ENCODE results near the gene TMTC1.

TMTC1 gene

DNA sequence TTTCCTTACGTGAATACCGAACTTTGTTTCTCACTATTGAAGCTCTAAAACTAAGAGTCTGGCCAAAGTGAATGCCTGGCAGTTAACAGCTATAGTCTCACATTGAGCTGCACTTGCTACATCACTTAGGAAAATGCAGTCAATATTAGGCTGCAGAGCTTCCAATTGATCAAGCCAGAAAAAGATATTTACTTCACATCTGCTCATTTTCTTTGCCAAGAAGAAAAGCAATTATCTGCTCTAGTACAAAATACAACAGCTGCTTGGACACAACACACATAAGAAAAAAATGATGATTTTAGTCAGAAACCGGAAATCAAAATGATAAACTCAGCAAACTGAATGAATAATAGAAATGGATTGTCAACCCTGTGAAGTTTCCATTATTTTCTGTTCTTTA lies 45.4 kb downstream of the TMTC1 start:
- peak; percentile 52 for DNase-seq

DNA sequence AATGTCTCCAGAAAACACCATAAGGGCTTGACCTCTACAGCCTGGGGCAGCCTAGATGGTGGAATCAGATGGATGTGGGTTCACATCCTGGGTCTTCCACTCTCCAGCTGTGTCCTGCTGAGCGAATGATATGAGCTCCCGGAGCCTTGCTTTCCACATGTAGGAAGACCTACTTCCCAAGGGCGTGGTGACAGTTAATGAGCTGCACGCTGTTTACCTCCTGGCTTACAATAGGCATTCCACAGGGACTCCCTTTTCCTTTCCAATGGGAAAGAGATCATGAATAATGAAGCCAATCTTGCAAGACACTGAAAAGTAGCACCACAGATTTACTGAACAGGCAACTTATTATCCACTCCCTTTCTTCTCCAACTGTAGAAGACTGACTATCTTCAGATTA lies 46.1 kb downstream of the TMTC1 start:
- no peak for DNase-seq

GRCh38 chr12:29735604-29736003 lies 48.1 kb downstream of the TMTC1 start:
- no peak for DNase-seq

DNA sequence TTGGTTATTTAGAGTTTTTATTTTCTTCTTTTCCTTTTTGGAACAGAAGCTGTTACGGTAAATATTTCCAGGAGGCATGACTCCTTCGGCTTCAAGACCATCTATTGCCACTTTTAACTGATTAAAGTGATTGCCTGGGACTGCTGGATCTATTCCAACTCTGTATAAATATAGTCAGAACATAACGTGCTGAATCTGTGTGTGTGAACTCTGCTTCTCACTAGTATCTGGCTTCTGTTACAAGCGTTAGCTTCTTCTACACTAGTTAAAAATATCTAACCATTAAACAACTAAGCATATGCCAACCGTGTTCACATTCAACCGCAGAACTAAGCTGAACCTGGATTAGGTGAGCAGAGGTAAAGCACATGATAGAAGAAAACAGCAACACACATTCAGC lies 49.0 kb downstream of the TMTC1 start:
- no peak for DNase-seq

GRCh38 chr12:29734305-29734704 lies 49.4 kb downstream of the TMTC1 start:
- DNase-seq = no peak

- no peak for DNase-seq
Measured at GRCh38 chr12:29733501-29733900, 50.2 kb downstream of the TMTC1 start.

DNA sequence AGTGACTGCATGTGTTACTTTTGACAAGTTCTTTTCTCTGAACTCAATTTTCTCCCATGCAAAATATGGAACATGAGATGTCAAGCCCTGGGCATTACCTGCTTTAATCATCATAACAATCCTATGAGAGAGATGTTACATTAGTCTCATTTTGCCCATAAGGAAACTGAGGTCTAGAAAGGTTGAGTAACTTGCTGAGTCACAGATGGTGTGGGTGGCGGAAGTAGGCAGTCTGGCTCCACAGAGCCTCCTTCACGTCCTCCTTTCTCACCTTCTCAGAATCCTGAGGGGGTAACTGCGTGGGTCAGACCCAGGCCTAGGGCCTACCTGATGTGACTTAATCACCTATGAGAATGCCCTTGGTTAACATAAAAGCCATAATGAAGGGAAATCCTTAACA lies 50.7 kb downstream of the TMTC1 start:
- no peak for DNase-seq

DNA sequence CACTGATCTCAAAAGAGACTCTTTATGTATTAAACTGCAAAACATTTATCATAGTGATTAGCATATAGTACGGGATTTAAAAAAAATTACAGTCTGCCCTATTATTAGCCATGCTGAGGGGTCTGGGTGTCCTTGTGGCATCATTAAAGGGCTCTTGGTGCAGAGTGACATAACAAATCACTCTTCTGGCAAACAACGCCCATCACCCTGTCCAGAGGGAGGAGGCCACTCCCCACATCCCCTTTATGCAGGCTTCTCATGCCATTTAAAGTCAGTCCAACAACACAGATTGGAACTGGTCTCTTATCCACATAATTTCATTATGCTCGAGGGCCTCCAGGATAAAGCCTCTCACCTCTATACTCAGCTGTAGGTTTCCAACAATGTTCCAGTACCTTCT lies 51.1 kb downstream of the TMTC1 start:
- DNase-seq = no peak

DNA sequence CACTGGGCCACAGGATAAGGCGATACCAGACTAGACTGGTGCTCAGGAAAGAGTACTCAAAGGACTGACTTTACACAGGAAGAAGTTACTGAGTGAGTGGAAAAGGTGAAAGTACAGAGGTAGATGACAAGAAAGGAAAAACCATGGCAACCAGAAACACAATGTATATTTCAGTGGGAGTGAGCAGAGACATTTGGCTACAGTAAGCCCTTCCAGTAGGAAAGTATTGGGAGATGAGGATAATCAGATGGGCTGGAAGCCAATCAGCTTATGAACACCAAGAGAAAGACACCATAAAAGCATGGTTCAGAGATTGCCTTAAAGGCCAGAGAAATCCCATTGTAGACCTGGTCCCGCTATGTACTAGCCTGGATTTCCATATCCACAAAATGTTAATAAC lies 51.6 kb downstream of the TMTC1 start:
- DNase-seq = no peak

GRCh38 chr12:29731591-29731990 lies 52.2 kb downstream of the TMTC1 start:
- no peak for DNase-seq

DNA sequence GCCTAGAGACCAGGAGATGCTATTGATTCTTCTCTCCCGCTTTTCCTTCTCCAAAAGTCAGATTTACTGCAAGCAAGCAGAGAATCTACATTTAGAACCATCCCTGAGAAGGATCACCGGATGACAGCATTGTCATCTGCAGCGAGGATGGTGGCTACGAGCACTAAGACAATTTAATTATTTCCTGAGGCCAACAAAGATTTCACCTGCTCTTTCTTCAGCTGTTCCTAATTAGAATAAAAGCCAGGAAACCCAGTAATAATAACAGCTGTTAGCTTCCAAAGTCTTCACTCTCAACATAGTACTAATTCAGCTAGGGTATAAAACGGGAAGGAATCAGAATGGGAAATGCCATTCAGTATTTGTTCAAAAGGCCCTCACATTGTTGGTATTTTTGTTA lies 53.3 kb downstream of the TMTC1 start:
- no peak for DNase-seq

GRCh38 chr12:29728030-29728429 lies 55.7 kb downstream of the TMTC1 start:
- no peak for DNase-seq

DNA sequence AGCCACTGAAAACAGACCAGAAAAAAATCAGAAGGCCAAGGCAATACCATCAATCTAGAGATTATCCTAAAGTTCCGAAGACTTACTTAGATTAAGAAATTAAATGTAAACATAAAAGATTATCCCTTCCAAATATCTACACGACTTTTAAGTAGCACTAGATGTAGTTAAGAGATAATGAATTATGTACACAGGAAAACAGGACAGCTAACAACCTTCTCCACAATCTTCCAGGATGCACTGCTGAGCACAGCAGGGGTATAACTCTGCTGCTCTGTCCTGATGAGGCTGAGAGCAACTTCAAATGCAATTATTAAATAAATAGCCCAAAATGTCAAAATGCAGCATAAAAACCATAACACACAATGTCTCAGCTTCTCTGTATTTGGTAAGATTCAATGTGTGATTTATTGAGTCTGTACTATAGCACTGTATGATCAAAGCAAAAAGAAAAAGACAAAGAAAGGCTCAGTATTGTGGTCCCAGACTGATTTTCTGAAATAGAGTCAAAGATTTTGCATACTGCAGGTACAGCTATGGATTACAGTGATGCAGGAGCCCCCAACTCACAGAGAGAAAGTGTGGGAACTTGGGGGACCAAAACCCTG lies 56.9 kb downstream of the TMTC1 start:
- no peak for DNase-seq

GRCh38 chr12:29726321-29726692 lies 57.4 kb downstream of the TMTC1 start:
- DNase-seq = no peak

- DNase-seq = peak; percentile 48
Measured at GRCh38 chr12:29725587-29726320, 58.0 kb downstream of the TMTC1 start.

- no peak for DNase-seq
Measured at GRCh38 chr12:29722164-29722563, 61.6 kb downstream of the TMTC1 start.

- no peak for DNase-seq
Measured at GRCh38 chr12:29719381-29719780, 64.4 kb downstream of the TMTC1 start.

GRCh38 chr12:29717540-29718100 lies 66.1 kb downstream of the TMTC1 start:
- DNase-seq = no peak

- DNase-seq = no peak
Measured at GRCh38 chr12:29714966-29715365, 68.8 kb downstream of the TMTC1 start.

DNA sequence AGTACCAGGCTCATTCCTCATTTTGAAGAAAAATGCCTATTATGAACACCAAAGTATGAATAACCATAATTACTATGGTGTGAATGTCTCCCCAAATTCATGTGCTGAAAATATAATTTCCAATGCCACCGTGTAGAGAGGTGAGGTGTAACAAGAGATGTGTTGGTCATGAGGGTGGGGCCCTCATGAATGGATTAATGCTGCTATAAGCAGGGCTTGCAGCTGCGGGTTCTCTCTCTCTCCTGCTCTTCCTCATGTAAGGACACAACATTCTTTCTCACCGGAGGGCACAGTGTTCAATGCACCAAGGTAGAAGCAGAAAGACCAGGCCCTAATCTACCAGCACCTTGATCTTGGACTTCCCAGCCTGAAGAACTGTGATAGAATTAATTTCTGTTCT lies 70.0 kb downstream of the TMTC1 start:
- DNase-seq = no peak

DNA sequence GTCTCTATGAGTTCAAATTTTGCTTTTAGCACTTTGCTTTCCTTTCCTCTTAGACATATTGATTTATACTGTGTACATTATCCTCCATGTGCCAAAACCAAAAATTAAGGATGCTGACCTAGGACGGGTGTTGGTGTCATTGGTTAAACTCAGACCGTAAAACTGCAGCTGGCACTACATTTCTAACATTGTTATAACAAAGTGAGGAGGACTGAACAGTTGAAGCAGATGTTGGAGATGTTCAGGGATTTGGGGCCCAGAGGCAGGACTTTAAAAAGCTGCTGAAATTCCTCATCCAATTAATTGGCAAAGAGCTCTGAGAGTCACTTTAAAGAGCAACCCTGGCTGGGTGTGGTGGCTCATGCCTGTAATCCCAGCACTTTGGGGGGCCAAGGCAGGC lies 72.4 kb downstream of the TMTC1 start:
- no peak for DNase-seq

DNA sequence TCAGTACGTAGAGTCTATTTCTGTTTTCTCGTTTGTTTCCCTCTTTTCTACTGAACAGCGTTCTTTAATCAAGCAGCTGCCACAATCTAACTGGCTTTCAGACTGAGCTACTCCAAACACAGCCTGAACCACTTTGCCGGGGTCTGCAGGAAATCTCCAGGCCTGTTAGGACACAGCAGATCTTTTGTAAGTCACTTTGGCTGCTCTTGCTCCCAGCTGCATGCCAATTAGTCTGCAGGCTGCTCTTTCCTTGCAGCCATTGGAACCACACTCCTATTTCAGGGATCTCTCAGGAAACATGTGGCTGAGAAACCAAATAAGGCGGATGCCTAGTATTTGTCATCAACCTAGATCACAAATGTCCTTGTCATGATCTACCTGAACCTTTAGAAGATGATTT lies 73.6 kb downstream of the TMTC1 start:
- DNase-seq = peak; percentile 77

DNA sequence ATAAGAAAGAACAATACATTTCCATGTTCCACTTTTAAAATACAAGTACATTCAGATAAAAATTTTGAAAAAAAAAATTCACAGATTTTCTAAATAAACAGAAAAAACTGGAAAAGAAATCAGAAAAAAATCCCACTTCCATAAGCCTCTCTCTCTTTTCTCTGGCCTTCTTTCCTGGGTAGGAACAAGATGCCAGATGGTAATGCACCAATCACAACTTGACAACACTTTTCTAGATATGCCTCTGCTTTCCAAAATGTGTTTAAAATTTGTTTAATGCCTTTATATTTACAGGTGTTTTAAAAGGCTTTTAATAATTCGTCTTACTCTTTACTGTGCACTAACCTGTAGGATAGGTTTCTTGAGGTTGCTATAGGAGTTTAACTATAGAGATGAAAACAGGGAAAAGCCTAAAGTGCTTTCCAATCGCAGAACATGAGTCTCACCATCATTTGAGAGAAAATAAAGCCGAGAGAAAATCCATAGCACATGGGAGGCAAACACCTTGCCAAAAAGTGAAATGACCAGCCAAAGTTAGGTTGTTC lies 74.2 kb downstream of the TMTC1 start:
- DNase-seq = no peak

DNA sequence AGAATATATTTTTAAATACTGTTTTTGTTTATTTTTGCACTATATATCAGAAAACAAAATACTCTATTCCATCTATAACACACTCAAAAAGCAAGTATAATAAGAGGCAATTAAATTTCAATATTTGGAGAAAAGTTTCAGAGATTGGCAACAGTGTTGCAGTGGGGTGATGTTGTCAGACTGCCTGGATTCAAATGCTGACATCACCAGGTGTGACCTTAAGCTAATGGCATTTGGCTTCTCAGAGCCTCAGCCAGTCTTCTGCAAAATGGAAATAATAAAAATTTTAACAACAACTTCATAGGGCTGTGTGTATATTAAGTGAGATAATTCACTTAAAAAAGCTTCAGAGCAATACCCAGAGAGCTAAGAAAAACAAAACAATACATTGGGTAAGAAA lies 74.7 kb downstream of the TMTC1 start:
- no peak for DNase-seq
